KMS-11 (cell line): ENCODE data around the gene TCF4.

Source experiments
- H2AFZ ChIP-seq: fragments of 200-600 bp; sonication (generic); 2 replicates; pipeline ENCODE4 v1.6.1; 2016; ENCODE audit warnings: antibody characterized with exemption, mixed run types, low read depth
- H3K27ac ChIP-seq: fragments of 200-600 bp; sonication (generic); 2 replicates; pipeline ENCODE4 v1.6.1; 2016; ENCODE audit warnings: mild to moderate bottlenecking, mixed run types
- H3K27me3 ChIP-seq: fragments of 200-600 bp; sonication (generic); 2 replicates; pipeline ENCODE4 v1.6.1; 2017; ENCODE audit warnings: mild to moderate bottlenecking, low read depth, mixed run types, moderate library complexity; ENCODE audit not compliant: insufficient read depth
- H3K36me3 ChIP-seq: fragments of 200-600 bp; sonication (generic); 2 replicates; pipeline ENCODE4 v1.6.1; 2017; ENCODE audit warnings: mild to moderate bottlenecking, mixed run types; ENCODE audit not compliant: insufficient read depth
- H3K4me1 ChIP-seq: fragments of 200-600 bp; sonication (generic); 2 replicates; pipeline ENCODE4 v1.6.1; 2016; ENCODE audit warnings: mild to moderate bottlenecking, low read depth, mixed run types; ENCODE audit not compliant: poor library complexity, severe bottlenecking
- H3K4me2 ChIP-seq: fragments of 200-600 bp; sonication (generic); 2 replicates; pipeline ENCODE4 v1.7.0; 2016; ENCODE audit warnings: mild to moderate bottlenecking, mixed run types
- H3K4me3 ChIP-seq: fragments of 200-600 bp; sonication (generic); IDR thresholded peaks from 2 replicates; pipeline ENCODE4 v1.6.1; 2017; ENCODE audit warnings: low read depth, low read length, mixed read lengths; ENCODE audit not compliant: insufficient read depth
- H3K79me2 ChIP-seq: fragments of 200-600 bp; sonication (generic); 2 replicates; pipeline ENCODE4 v1.6.1; 2016; ENCODE audit warnings: low read depth, mixed run types; ENCODE audit not compliant: insufficient read depth
- H3K9ac ChIP-seq: fragments of 200-600 bp; sonication (generic); 2 replicates; pipeline ENCODE4 v1.6.1; 2016; ENCODE audit warnings: mild to moderate bottlenecking, mixed run types
- H4K20me1 ChIP-seq: fragments of 200-600 bp; sonication (generic); 2 replicates; pipeline ENCODE4 v1.6.1; 2016; ENCODE audit warnings: mild to moderate bottlenecking, mixed run types; ENCODE audit not compliant: insufficient read depth
- TF ChIP-seq, protein P1 (sequence below): fragments of 200-600 bp; sonication (generic); conservative IDR thresholded peaks from 2 replicates; pipeline ENCODE4 v1.6.1; 2017; ENCODE audit warnings: low read depth, mild to moderate bottlenecking, antibody characterized with exemption, low read length, moderate library complexity, mixed read lengths

TCF4 gene

DNA sequence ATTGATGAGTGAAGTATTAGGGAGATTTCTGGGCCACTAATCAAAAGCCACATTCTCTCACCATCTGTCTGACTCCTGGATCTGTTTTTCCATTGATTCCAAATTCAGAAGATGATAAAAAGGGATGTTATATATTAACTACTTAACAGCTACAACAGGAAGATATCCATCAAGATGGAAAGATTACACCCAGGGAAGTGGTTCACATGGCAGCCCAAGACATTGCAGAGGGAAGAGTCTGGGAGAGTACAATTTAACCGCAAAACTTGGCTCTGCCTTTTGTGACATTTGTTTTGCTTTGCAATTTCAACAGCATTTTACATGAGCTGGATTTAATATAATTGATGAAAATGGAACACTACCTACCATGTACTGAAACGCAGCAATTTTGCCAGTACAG is 22.5 kb upstream of the TCF4 start:
- H3K27me3 ChIP-seq = no peaks in the 10 kb centered on the region
- no peaks in the 10 kb centered on the region for H4K20me1 ChIP-seq
- no peak overlapping the region for H3K9ac ChIP-seq
- H3K79me2 ChIP-seq = no peaks in the 10 kb centered on the region
- H3K4me1 ChIP-seq = no peaks in the 10 kb centered on the region
- H3K36me3 ChIP-seq = no peaks in the 10 kb centered on the region
- no peak overlapping the region for H3K4me3 ChIP-seq
- no peak overlapping the region for H3K27ac ChIP-seq
- H3K4me2 ChIP-seq = no peak overlapping the region
- TF ChIP-seq, protein P1, sequence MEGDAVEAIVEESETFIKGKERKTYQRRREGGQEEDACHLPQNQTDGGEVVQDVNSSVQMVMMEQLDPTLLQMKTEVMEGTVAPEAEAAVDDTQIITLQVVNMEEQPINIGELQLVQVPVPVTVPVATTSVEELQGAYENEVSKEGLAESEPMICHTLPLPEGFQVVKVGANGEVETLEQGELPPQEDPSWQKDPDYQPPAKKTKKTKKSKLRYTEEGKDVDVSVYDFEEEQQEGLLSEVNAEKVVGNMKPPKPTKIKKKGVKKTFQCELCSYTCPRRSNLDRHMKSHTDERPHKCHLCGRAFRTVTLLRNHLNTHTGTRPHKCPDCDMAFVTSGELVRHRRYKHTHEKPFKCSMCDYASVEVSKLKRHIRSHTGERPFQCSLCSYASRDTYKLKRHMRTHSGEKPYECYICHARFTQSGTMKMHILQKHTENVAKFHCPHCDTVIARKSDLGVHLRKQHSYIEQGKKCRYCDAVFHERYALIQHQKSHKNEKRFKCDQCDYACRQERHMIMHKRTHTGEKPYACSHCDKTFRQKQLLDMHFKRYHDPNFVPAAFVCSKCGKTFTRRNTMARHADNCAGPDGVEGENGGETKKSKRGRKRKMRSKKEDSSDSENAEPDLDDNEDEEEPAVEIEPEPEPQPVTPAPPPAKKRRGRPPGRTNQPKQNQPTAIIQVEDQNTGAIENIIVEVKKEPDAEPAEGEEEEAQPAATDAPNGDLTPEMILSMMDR = no peak
- H2AFZ ChIP-seq = no peak overlapping the region

DNA sequence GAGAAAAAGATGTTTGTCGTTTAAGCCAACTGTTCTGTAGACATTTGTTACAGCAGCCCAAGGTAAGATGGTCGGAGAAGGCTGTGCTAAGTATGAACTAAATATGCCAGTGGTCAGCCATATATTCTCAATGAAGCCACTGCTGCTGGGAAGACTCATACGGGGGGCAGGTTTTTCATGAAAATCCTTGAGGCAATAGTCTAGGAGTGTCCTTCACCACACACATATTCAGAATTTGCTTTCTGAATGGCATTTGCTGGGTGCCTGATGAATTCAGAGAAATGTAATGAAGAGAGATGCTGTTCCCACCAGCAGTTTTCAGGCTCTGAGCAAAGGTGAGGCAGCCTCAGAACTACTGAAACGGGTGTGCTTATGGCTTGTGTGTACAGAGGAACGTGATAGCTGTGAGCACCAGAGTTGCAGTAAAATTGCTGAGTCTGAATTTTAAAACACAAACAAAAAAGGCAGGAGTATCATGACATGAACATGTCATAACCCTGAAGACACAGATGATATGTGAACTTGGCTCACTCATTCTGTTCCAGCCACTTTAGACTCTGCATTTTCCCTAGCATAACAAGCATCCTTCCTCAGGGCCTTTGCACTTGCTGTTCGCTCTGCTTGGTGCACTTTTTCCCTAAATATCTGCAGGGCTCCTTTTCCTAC is 21.3 kb upstream of the TCF4 start:
- TF ChIP-seq, protein P1 = no peak
- no peaks in the 10 kb centered on the region for H3K79me2 ChIP-seq
- H3K4me1 ChIP-seq = no peaks in the 10 kb centered on the region
- H3K4me2 ChIP-seq = no peak overlapping the region
- H3K36me3 ChIP-seq = no peaks in the 10 kb centered on the region
- no peak overlapping the region for H3K27ac ChIP-seq
- no peak overlapping the region for H3K9ac ChIP-seq
- no peak overlapping the region for H2AFZ ChIP-seq
- no peaks in the 10 kb centered on the region for H4K20me1 ChIP-seq
- no peaks in the 10 kb centered on the region for H3K27me3 ChIP-seq
- no peak overlapping the region for H3K4me3 ChIP-seq

DNA sequence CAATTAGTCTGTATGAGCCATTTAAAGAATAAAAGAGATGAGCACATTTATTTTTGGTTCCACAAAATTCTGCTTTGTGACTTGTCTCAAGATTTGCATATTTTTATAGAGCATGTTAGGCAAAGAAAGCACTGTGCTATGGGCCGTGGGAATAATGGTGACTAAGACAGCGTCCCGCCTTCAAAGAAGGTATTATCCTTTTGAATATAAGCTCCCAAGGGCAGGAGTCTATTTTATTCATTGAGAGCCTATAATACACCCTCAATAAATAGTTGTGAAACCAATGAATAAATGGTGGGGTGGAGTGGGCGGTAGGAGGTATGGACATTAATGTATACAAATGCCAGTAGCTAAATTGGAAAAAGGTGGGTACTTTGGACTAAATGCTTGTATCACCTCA is 20.5 kb upstream of the TCF4 start:
- Histone ChIP-seq H3K36me3 (no peaks in the 10 kb centered on the region), H3K4me2 (no peak overlapping the region), H3K79me2 (no peaks in the 10 kb centered on the region), H4K20me1 (no peaks in the 10 kb centered on the region), H3K9ac (no peak overlapping the region), H2AFZ (no peak overlapping the region), H3K27me3 (no peaks in the 10 kb centered on the region), H3K4me3 (no peak overlapping the region), H3K4me1 (no peaks in the 10 kb centered on the region), H3K27ac (no peak overlapping the region)
- TF ChIP-seq, protein P1 = no peak

DNA sequence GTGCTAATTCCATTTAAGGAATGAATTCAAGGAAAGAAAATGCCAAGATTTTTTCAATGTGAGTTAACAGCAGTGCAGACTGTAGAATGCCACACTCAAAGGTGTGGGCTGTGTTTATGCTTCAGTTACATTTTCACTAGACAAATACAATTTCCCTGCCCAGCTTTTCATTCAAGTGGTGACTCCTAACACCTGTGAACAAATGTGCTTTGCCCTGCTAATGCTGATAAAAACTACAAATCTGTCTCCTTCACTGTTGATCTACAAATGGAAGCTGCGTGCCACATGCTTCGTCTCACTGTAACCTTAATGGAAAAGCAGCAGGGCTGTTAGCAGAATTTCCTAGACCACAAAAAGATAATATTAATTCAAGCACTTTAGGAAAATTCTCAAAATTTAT is 19.8 kb upstream of the TCF4 start:
- Histone ChIP-seq H3K4me2 (no peak overlapping the region), H3K27me3 (no peaks in the 10 kb centered on the region), H4K20me1 (no peaks in the 10 kb centered on the region), H3K9ac (no peak overlapping the region), H3K79me2 (no peaks in the 10 kb centered on the region), H3K27ac (no peak overlapping the region), H3K36me3 (no peaks in the 10 kb centered on the region), H3K4me1 (no peaks in the 10 kb centered on the region), H2AFZ (no peak overlapping the region), H3K4me3 (no peak overlapping the region)
- TF ChIP-seq, protein P1 = no peak
